ENCODE results near the gene MZF1. TPM values are rescaled to one million over a fixed set of nuclear protein-coding genes. Genes with fewer than 3 reads are reported as not detected.

Gene MZF1
- total RNA-seq, 1 experiment from 2014 or later: 33.0 TPM

- DNase-seq (ENCODE audit: low read depth, low spot score) (no peak), ATAC-seq (no peak)
- no TSS peak for BruUV-seq (replicated peaks)
- no peaks in the 10 kb centered on the region for H3K9me2 ChIP-seq (ENCODE audit: insufficient read depth)
- H3K27me3 ChIP-seq (ENCODE audit: insufficient read depth, low read length): peaks cover 14% of the 10 kb centered on the region; the same call in 1 of the 2 replicates
- H3K9ac ChIP-seq (ENCODE audit: low read length): no peak overlapping the region
- ChIA-PET POLR2A (no interaction called here), RAD21 (ENCODE audit: low non-redundant PET in 1 of 2, low total read pairs in 2 of 2, uncharacterized antibody in 2 of 2, unreplicated experiment in 2 of 2) (no interaction called here), CTCF (no interaction called here)
- no peak overlapping the region for H2AFZ ChIP-seq (ENCODE audit: low read depth, low read length, poor library complexity, severe bottlenecking)
- H3K4me1 ChIP-seq (ENCODE audit: control insufficient read depth in 1 of 2, insufficient read depth in 2 of 2, low read length in 2 of 2): peaks cover 3 to 5% of the 10 kb centered on the region in 2 experiments
- no peaks in the 10 kb centered on the region for H3K79me2 ChIP-seq (ENCODE audit: insufficient read depth, low read length)
- no peaks in the 10 kb centered on the region for H3K36me3 ChIP-seq (ENCODE audit: control insufficient read depth in 1 of 2, insufficient read depth in 2 of 2, low read length in 2 of 2)
- no peaks in the 10 kb centered on the region for H4K20me1 ChIP-seq (ENCODE audit: insufficient read depth)
- TF ChIP-seq EZH2phosphoT487 (IDR thresholded peaks at IDR 0.05; ENCODE audit: borderline replicate concordance) (no peak), SIN3A (IDR thresholded peaks at IDR 0.05; ENCODE audit: low read depth) (no peak), MAX (IDR thresholded peaks at IDR 0.05) (no peak), RAD21 (IDR thresholded peaks at IDR 0.05; ENCODE audit: low read depth) (no peak), EGR1 (IDR thresholded peaks at IDR 0.05; ENCODE audit: low read depth) (no peak), ZBTB33 (IDR thresholded peaks at IDR 0.05; ENCODE audit: extremely low read depth, insufficient replicate concordance, low read length) (no peak), YY1 (IDR thresholded peaks at IDR 0.05; ENCODE audit: extremely low read depth, insufficient replicate concordance, low read depth, low read length) (no peak), POLR2AphosphoS5 (IDR thresholded peaks at IDR 0.05; ENCODE audit: low read depth, low read length) (no peak), ZNF274 (IDR thresholded peaks at IDR 0.05; ENCODE audit: low read depth, low read length) (no peak), FOSL1 (IDR thresholded peaks at IDR 0.05; ENCODE audit: low read depth) (no peak), EZH2 (IDR thresholded peaks at IDR 0.05) (no peak)
- no peak overlapping the region for H3K27ac ChIP-seq (ENCODE audit: low read depth, low read length)
- H3K4me3 ChIP-seq (replicated peaks in 1 of 2; ENCODE audit: low read depth in 1 of 2, low read length in 2 of 2): no peak overlapping the region
- no peak overlapping the region for H3K4me2 ChIP-seq (ENCODE audit: low read length)
- intact Hi-C loops (cut with micrococcal nuclease): no loop called here
- H3K9me3 ChIP-seq (ENCODE audit: control insufficient read depth in 1 of 2, insufficient read depth in 1 of 2, low read depth in 1 of 2, low read length in 2 of 2): no peaks in the 10 kb centered on the region
Observed at GRCh38 chr19:58538257-58539168, 34.6 kb downstream of the MZF1 start.

All from HCT116 (cell line).